Melanocyte of skin (primary cell): Measurements from ENCODE around the gene ZNF454. TPM values are rescaled to one million over a fixed set of nuclear protein-coding genes. Genes with fewer than 3 reads are reported as not detected.

Experiments
- total RNA-seq, 2 donors: library from RNA; depleted of rRNA; stranded (reverse); fragments of >200 nt; gene quantifications; 2 replicates each; pipeline ENCODE4 v1.2.3, GENCODE V29; 2012

The ZNF454 gene
- total RNA-seq: under 1 TPM; 0.33 to 0.34 TPM

DNA sequence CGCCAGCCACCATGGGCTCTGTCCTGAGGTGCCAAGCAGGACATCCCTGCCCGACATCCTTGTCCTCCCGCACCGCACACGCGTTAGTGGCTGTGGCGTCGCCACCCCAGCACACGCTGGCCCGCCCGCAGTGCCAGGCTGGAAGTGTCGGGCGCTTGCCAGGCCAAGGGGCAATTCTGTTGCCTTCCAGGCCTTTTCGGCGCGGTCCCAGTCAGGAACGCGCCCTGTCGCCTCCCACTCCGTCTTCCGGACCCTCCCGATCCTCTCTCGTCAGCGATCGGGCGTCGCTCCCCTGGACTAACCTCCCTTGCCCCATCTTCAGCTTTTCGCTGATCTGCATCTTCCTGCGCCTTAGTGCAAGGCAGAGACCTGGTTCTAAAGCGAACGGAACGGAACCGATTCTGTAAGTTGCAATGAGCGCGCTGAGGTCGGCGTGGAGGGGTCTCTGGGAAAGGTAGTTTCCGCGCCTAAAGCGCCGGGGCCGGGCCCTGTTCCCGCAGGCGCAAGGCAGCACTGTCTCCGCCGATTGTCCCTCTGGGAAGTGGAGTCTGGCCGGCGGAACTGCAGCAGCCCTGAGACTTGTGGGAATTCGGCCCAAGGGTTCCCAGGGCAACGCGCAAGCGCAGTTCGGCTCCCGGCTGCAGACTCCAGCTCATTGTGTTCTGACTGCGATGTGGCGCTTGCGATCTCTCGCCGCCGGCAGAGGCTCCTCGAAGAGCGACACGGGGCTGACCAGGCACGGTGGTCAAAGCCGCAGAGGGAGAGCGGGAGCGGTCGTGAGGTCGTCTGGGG is at the start of gene ZNF454:
Gene ZNF454, plus strand, starts transcription at position 630 of the 792 bp plus-strand sequence. CDS start 1,594 bp downstream, outside the sequence.

DNA sequence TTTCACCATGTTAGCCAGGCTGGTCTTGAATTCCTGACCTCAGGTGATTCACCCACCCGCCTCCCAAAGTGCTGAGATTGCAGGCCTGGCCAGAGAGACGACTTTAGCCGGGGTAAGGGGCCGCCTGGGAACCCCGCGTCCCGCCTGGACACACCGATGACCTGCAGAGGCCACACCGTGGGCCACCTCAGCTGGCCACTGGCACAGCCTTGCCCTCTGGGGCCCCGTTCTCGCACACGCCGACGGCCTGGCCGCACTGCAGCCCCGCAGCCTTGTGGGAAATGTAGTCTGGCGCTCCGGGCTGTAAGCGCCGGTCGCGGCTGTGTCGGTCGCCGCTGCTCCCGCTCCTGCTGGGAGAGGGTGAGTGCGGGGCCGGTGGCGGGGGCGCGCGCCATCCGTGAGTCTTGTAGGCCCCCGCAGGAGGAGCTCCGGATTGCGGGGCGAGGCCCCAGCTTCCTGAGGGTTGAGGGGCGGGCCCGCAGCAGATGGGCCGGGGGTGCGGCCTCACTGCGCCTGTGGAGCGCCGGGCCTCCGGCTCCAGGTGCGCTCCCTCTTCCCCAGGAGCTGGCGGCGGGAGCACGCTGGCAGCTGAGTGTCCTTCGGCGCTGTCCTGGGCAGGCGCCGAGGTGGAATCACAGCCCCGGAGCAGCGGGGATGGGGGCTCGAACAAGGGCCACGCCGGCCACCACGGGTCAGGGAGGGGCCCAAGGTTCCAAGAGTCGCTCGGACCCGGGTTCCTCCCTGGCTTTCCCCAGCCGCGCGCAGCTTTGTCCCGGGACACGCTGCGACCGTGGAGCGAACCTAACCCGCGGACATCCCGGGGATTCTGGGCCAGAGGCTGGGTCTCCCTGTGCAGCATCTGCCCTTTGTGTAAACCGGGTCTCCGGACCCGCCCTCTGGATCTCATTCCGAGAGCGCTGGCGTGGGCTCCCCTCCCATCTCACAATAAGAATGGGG is 45.1 kb upstream of the ZNF454 start, which contains the start of gene ZFP2:
Gene ZFP2, plus strand, starts transcription at position 299 of the 957 bp plus-strand sequence. CDS start 35,401 bp downstream, outside the sequence.

DNA sequence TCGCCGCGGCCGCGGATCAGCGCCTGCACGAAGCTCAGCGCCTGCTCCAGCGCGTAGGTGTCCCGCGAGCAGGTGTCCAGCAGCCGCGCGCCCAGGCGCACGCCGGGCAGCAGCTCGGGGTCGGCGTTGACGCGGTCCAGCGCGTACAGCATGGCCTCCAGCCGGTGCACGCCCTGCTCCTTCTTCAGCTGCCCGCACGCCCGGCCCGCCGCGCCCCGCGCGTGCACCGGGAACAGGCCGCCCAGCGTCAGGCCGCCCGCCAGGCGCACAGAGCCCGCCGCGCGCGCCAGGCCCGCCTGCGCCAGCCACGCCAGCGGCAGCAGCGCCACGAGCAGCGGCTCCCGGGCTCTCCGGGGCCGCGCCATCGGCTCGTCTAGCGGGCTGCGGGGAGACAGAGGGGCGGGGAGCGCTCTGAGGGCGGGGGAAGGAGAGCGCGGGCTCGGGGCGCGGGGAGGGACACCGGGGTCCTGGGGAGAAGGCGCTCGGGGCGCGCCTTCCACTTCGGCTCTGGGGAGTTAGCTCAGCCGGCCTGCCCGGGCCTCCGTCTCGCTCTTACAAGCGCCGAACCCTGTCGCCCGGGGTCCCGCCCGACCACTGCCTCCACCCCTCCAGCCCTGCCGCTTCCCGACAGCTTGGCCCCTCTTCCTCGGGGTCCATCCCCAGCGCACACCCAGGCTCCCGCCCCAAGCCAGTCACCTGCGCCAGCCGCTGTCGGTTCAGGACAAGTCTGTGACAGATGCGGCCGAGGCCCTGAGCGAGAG is 53.8 kb downstream of the ZNF454 start, which contains the start of gene GRM6:
Gene GRM6, minus strand, starts transcription at position 741 of the 761 bp plus-strand sequence. Its CDS starts 376 bp downstream, at position 365.

Other genes with a start within 250 kb of the ZNF454 start
- gene ZNF354A, start 210.5 kb upstream of the ZNF454 start, total RNA-seq: 1 to 10 TPM; 4.8 to 5.0 TPM
- 1 to 10 TPM; 7.7 to 8.3 TPM for gene ZNF354B, start 81.2 kb upstream of the ZNF454 start, total RNA-seq
- 1 to 10 TPM in 1 of 2 donors, under 1 TPM in 1; 0.33 to 1.0 TPM for gene ZFP2, start 45.3 kb upstream of the ZNF454 start, total RNA-seq
- not detected for gene GRM6, start 54.1 kb downstream of the ZNF454 start, total RNA-seq
- 1 to 10 TPM; 2.4 to 4.7 TPM for gene ZNF879, start 82.6 kb downstream of the ZNF454 start, total RNA-seq
- 1 to 10 TPM; 3.4 to 5.0 TPM for gene ZNF354C, start 119.2 kb downstream of the ZNF454 start, total RNA-seq